T-helper 1 cell treated with Interleukin-12 subunit alpha and Interleukin-12 subunit beta and Interleukin-4 antibody, amounts not matched to agents 30 ng/mL and 1 ng/mL, for 36 hours (primary cell): Measurements from ENCODE around the gene ADM2. TPM values are rescaled to one million over a fixed set of nuclear protein-coding genes. Genes with fewer than 3 reads are reported as not detected.
"Not testable (repeated sequence)": the region's sequence is repeated elsewhere in the genome, so short reads cannot be mapped to it uniquely, and the experiment has no call there.

Experiments
- intact Hi-C: fragments of 100-400 bp; cut with micrococcal nuclease; formaldehyde crosslinking; loops from one replicate; pipeline ENCODE4 v1.15.1; 2024
- total RNA-seq: library from RNA; stranded (reverse); gene quantifications from 2 replicates; pipeline ENCODE4 v1.2.3, GENCODE V29; 2022

Gene ADM2
- total RNA-seq, 1 donor from 2014 or later = 4.5 TPM

GRCh38 chr22:50533856-50534711 is 52.7 kb downstream of the ADM2 start:
- intact Hi-C loops = not testable (repeated sequence)

GRCh38 chr22:50535113-50535512 is 53.8 kb downstream of the ADM2 start:
- intact Hi-C loops = no loop called here

Other genes starting within 250 kb of the ADM2 start
- gene TUBGCP6, start 236.5 kb upstream of the ADM2 start, total RNA-seq = 65.9 and 68.8 TPM in 2 replicates
- gene HDAC10, start 230.3 kb upstream of the ADM2 start, total RNA-seq = 91.9 and 93.8 TPM in 2 replicates
- 7.7 and 8.8 TPM in 2 replicates for gene MAPK12, start 219.9 kb upstream of the ADM2 start, total RNA-seq
- 29.0 and 33.2 TPM in 2 replicates for gene MAPK11, start 211.2 kb upstream of the ADM2 start, total RNA-seq
- gene PLXNB2, start 173.9 kb upstream of the ADM2 start, total RNA-seq = 18.3 and 20.8 TPM in 2 replicates
- 2.8 and 2.9 TPM in 2 replicates for gene DENND6B, start 154.5 kb upstream of the ADM2 start, total RNA-seq
- 60.8 and 64.6 TPM in 2 replicates for gene PPP6R2, start 138.2 kb upstream of the ADM2 start, total RNA-seq
- gene SBF1, start 6.5 kb upstream of the ADM2 start, total RNA-seq = 175 and 181 TPM in 2 replicates
- gene MIOX, start 5.3 kb downstream of the ADM2 start, total RNA-seq = 0.32 TPM in 1 of 2 replicates, not detected in the other
- 124 and 136 TPM in 2 replicates for gene LMF2, start 26.2 kb downstream of the ADM2 start, total RNA-seq
- gene NCAPH2, start 26.7 kb downstream of the ADM2 start, total RNA-seq = 97.5 and 104 TPM in 2 replicates
- 9.5 and 11.0 TPM in 2 replicates for gene SCO2, start 44.1 kb downstream of the ADM2 start, total RNA-seq
- gene TYMP, start 48.5 kb downstream of the ADM2 start, total RNA-seq = 165 and 173 TPM in 2 replicates
- 12.6 and 13.8 TPM in 2 replicates for gene KLHDC7B, start 64.4 kb downstream of the ADM2 start, total RNA-seq
- not detected in 2 replicates for gene SYCE3, start 81.4 kb downstream of the ADM2 start, total RNA-seq
- gene CPT1B, start 96.9 kb downstream of the ADM2 start, total RNA-seq = 104 and 114 TPM in 2 replicates
- gene CHKB, start 101.3 kb downstream of the ADM2 start, total RNA-seq = 132 and 137 TPM in 2 replicates
- gene MAPK8IP2, start 119.2 kb downstream of the ADM2 start, total RNA-seq = 0.17 and 0.32 TPM in 2 replicates
- gene ARSA, start 146.6 kb downstream of the ADM2 start, total RNA-seq = 60.6 and 67.0 TPM in 2 replicates
- gene SHANK3, start 191.3 kb downstream of the ADM2 start, total RNA-seq = not detected in 2 replicates